ENCODE measurements around the gene SALL2.

The SALL2 gene

DNA sequence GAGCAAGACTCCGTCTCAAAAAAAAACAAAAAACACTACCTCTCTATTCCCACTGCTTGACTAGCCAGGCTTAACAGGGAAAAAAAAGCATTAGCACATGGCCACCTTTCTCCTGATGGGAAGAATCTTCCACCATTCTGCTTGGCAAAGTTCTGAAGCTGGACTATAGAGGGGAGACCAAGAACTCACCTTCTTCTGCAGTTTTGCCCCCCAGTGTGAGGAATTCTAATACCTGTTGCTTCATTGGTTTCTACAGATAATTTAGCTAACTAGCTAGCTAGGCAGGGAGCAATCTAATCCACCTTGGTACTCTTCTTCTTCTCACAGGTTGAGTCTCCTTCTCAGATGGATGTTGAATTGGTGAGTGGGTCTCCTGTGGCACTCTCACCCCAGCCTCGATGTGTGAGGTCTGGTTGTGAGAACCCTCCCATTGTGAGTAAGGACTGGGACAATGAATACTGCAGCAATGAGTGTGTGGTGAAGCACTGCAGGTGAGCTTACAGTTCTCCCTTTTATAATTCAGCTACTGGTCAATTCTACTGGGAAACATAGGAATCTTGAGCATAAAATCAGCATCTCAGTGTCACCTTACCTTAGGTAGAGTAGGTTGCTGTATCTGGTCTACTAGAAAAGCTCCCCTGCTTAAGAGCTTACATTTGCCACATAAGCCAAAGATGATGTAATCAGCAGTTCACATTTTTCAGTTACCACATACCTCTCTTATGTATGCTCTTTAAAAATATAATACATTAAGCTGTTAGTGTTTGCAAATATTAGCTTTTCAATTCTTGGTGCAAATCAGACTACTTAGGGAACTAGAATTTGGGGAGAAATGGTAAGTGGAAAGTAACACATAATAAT, 31.0 kb downstream of the SALL2 start:
- no peak for DNase-seq (ENCODE audit: low read depth, low spot score)

DNA sequence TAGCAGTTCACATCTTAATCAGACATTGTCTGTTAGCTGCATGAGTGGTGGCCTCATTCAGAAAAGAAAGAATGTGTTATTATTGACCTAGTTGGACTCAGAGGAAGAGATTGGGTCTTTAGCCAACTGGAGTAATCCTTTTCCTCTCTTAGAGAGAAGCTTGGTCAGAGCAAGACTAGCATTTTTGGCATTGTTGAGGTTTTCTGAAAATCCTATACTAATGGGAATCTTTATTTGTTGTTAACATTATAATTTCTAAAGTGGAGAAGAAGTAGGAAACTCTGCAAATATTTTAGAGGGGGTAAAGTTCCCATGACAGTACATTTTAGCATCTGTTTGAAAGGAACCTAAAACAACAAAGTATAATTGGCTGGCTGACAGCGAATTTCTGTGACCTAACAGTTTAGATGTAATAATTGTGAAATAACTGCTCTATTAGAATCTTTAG, 39.5 kb downstream of the SALL2 start:
- DNase-seq (ENCODE audit: low read depth, low spot score), result no peak

DNA sequence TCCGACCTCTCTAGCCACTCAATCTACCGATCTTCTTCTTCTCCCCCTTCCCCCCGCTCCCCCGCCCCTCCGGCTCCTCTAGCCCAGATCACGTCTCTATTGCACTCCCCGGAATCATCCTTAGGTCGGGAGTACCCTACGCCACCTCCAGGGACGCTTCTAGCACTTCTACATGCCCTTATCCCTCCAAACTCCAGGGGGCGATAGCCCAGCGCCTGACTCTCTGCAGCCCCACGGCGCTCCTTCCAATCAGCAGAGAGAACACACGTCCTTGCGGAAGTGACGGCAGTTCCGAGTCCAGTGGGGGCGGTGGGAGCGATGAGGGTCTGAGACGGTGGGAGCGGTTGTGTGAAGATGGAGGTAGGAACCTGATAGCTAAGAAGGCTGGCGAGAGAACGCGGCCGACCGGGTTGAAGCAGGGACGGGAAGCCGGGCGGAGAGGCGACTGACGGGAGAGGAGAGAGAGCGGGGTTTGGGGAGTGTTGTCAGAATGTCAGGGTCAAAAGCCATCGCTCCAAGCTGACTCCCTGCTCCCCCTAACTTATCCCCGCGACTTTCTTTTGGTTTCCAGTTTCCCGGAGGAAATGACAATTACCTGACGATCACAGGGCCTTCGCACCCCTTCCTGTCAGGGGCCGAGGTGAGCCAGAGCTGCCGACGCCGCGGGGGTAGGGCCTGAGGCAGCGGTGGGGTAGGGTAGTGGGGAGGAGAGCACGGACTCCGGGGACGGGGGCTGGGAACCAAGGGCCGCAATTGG, 49.0 kb downstream of the SALL2 start, which contains the start of the genes RAB2B and TOX4:
TSS of gene RAB2B (minus strand) at position 35 of the 757 bp plus-strand sequence. CDS start 87 bp downstream, outside the sequence.
TSS of gene TOX4 (plus strand) at position 271 of the 757 bp plus-strand sequence. CDS start at position 355, 84 bp downstream.
- peak; percentile 92 for DNase-seq (ENCODE audit: low read depth, low spot score)

DNA sequence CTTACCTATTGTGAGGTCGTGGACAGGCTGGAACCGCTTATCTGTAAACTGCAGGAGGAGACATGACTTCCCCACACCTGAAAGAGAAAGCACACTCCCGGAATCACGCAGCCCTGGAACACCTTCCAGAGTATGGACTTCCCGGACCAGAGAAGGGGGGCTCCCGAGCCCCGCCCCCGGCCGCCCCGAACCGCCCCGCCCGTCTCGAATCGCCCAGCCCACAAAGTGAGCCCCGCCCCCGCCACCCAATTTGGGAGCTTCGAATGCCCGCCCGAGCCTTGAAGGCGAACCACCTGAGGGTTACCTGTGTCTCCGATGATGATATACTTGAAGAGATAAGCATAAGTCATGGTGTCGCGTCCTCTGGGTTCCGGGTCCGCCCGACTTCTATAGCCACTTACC, 49.6 kb downstream of the SALL2 start:
- peak; percentile 71 for DNase-seq (ENCODE audit: low read depth, low spot score)

DNA sequence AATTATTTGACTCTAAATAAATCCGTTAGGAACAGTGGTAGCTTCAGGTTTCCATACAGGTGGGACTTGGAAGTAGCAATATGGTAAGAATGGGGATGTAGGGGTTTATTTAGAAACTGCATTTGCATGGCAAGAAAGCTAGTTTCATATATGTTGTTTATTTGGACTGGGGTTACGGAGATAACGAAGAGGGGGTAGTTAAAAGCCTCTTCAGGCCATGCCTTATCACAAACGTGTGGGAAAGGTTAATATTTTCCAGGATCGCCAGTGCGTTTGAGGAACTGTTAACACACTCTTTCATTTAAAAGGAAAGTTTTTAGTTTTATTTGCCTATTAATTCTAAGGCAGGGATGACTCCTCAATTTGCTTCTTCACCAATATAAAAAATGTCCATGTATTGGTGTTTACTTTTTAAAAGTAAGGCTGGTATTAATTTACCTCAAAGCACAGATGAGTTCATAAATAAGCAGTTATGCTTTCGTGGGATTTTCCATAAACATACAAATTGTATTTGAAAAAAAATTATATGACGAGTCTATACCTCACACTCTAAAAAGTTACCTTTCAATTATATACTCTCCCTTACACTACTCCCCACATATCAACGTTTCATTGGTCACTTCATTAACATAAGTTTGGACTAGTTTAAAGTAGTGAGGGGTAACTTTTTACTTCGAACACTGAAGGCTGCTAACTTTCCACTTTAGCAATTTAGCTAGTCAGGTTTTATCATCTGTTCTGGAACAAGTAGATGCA, 50.2 kb downstream of the SALL2 start:
- DNase-seq (ENCODE audit: low read depth, low spot score), result no peak
